ENCODE measurements around the gene GPR108. TPM values are rescaled to one million over a fixed set of nuclear protein-coding genes. Genes with fewer than 3 reads are reported as not detected.
A peak's percentile ranks its signal among the peaks of the same experiment; 100 is the strongest.

GPR108 gene
- total and polyA plus RNA-seq, 2 of the 13 experiments (the other 11 are each of a cell fraction or from before 2014, with no cell fraction given): 36.4 to 63.0 TPM

DNA sequence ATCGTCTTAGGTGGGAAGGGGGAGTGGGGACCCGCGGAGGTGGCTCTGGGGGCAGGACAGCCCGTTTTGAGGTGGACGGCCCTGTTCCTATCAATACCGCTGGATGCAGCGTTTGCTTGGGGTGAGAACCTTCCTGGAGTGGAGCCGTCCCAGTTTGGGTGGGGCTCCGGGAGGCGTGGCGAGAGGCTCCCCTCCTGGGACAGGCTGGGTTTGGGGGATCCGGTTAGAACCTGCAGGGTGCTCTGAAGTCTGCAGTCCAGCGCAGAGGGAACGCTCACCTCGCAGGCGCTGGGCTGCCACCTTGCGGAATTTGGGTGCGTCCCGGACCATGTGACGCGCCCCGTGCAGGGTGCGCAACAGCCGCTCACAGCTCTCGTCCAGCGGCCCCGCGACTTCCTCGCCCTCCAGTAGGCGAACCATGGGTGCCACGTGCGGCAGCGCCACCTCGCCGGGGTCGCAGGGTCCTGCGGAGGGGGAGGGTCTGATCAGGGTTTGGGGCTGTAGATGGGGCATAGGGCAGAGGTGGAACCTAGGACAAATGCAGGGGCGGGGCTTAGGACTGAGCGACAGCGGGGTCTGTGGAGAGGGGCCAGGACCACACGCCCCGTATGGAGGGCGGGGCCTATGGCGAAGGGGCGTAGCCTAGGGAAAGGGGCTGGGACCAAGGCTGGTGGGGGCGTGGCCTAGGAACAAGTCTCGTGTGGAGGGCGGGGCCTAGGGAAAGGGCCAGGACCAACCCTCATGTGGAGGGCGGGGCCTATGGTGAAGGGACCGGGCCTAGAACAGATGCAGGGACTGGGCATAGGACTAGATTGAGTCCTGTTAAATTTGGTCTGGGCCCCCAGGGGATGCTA is 16.0 kb upstream of the GPR108 start (continued):
- peak; percentile 42; the same call in 1 of the 2 replicates for TF ChIP-seq ZNF652 (CRISPR knock-in tag; IDR thresholded peaks at IDR 0.05; ENCODE audit: borderline replicate concordance, low read depth)
- no peak for TF ChIP-seq HNRNPH1 (optimal IDR thresholded peaks at IDR 0.05; ENCODE audit: low read depth, low read length)
- 0 out of 2 replicates have a peak, but pooled peaks have one; percentile 39 for TF ChIP-seq ZC3H4 (CRISPR knock-in tag; IDR thresholded peaks at IDR 0.05; ENCODE audit: borderline replicate concordance)
- TF ChIP-seq ZNF780A (CRISPR knock-in tag; IDR thresholded peaks at IDR 0.05): no peak
- TF ChIP-seq SP140L (CRISPR knock-in tag; IDR thresholded peaks at IDR 0.05; ENCODE audit: borderline replicate concordance): no peak
- TF ChIP-seq ZNF317 (CRISPR knock-in tag; IDR thresholded peaks at IDR 0.05): peak; percentile 38
- TF ChIP-seq, protein P1, sequence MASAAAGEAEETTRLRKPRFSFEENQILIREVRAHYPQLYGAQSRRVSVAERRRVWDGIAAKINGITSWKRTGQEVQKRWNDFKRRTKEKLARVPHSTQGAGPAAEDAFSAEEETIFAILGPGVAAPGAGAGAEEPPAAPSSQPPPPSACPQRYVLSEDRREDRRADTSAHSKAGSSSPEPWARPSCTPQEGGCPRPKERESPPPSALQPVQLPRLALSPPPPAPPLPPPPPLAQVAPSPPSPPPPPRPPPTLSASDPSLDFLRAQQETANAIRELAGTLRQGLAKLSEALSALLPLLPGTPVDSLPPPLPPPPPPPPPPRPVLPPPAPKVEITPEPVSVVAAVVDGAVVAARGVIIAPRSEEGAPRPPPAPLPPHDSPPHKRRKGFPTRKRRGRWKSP (CRISPR knock-in tag; IDR thresholded peaks at IDR 0.05): peak; percentile 92
- TF ChIP-seq HNRNPK (IDR thresholded peaks at IDR 0.05; ENCODE audit: low read depth, low read length, poor library complexity, severe bottlenecking): peak; percentile 98
- no peak for TF ChIP-seq ZNF850 (CRISPR knock-in tag; conservative IDR thresholded peaks at IDR 0.05)
- TF ChIP-seq NFKB2 (CRISPR knock-in tag; IDR thresholded peaks at IDR 0.05; ENCODE audit: borderline replicate concordance): peak; percentile 71; the same call in 1 of the 2 replicates
- TF ChIP-seq, protein P2, sequence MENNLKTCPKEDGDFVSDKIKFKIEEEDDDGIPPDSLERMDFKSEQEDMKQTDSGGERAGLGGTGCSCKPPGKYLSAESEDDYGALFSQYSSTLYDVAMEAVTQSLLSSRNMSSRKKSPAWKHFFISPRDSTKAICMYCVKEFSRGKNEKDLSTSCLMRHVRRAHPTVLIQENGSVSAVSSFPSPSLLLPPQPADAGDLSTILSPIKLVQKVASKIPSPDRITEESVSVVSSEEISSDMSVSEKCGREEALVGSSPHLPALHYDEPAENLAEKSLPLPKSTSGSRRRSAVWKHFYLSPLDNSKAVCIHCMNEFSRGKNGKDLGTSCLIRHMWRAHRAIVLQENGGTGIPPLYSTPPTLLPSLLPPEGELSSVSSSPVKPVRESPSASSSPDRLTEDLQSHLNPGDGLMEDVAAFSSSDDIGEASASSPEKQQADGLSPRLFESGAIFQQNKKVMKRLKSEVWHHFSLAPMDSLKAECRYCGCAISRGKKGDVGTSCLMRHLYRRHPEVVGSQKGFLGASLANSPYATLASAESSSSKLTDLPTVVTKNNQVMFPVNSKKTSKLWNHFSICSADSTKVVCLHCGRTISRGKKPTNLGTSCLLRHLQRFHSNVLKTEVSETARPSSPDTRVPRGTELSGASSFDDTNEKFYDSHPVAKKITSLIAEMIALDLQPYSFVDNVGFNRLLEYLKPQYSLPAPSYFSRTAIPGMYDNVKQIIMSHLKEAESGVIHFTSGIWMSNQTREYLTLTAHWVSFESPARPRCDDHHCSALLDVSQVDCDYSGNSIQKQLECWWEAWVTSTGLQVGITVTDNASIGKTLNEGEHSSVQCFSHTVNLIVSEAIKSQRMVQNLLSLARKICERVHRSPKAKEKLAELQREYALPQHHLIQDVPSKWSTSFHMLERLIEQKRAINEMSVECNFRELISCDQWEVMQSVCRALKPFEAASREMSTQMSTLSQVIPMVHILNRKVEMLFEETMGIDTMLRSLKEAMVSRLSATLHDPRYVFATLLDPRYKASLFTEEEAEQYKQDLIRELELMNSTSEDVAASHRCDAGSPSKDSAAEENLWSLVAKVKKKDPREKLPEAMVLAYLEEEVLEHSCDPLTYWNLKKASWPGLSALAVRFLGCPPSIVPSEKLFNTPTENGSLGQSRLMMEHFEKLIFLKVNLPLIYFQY (CRISPR knock-in tag; IDR thresholded peaks at IDR 0.05; ENCODE audit: borderline replicate concordance): peak; percentile 44; the same call in 1 of the 2 replicates
- TF ChIP-seq ZNF558 (CRISPR knock-in tag; IDR thresholded peaks at IDR 0.05; ENCODE audit: borderline replicate concordance): peak; percentile 69
- TF ChIP-seq AGO2 (optimal IDR thresholded peaks at IDR 0.05; ENCODE audit: low read depth, low read length): no peak
- TF ChIP-seq ARNT2 (CRISPR knock-in tag; IDR thresholded peaks at IDR 0.05; ENCODE audit: low read depth): peak; percentile 93
- no peak for TF ChIP-seq ZBTB21 (CRISPR knock-in tag; IDR thresholded peaks at IDR 0.05)
- TF ChIP-seq KDM5B (CRISPR knock-in tag; IDR thresholded peaks at IDR 0.05; ENCODE audit: borderline replicate concordance): no peak
- TF ChIP-seq, protein P3, sequence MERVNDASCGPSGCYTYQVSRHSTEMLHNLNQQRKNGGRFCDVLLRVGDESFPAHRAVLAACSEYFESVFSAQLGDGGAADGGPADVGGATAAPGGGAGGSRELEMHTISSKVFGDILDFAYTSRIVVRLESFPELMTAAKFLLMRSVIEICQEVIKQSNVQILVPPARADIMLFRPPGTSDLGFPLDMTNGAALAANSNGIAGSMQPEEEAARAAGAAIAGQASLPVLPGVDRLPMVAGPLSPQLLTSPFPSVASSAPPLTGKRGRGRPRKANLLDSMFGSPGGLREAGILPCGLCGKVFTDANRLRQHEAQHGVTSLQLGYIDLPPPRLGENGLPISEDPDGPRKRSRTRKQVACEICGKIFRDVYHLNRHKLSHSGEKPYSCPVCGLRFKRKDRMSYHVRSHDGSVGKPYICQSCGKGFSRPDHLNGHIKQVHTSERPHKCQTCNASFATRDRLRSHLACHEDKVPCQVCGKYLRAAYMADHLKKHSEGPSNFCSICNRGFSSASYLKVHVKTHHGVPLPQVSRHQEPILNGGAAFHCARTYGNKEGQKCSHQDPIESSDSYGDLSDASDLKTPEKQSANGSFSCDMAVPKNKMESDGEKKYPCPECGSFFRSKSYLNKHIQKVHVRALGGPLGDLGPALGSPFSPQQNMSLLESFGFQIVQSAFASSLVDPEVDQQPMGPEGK (CRISPR knock-in tag; IDR thresholded peaks at IDR 0.05): peak; percentile 81
- TF ChIP-seq MED13 (CRISPR knock-in tag; IDR thresholded peaks at IDR 0.05): peak; percentile 77; the same call in 1 of the 2 replicates
- 0 out of 2 replicates have a peak, but pooled peaks have one; percentile 66 for TF ChIP-seq RFXANK (CRISPR knock-in tag; IDR thresholded peaks at IDR 0.05)
- 0 out of 2 replicates have a peak, but pooled peaks have one; percentile 56 for TF ChIP-seq DNMT3B (CRISPR knock-in tag; conservative IDR thresholded peaks at IDR 0.05)
- TF ChIP-seq, protein P4, sequence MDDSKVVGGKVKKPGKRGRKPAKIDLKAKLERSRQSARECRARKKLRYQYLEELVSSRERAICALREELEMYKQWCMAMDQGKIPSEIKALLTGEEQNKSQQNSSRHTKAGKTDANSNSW (CRISPR knock-in tag; IDR thresholded peaks at IDR 0.05; ENCODE audit: borderline replicate concordance): peak; percentile 66; the same call in 1 of the 2 replicates
- TF ChIP-seq SETDB1 (CRISPR knock-in tag; IDR thresholded peaks at IDR 0.05; ENCODE audit: borderline replicate concordance): no peak
